Activated T-helper 9 cell treated with anti-CD3 and anti-CD28 coated beads, Interleukin-2, amount 50 U/mL, for 16 hours (primary cell): ENCODE results near the gene ZNF460.
"Not testable (repeated sequence)": the region's sequence is repeated elsewhere in the genome, so short reads cannot be mapped to it uniquely, and the experiment has no call there.

Source experiments
- DNase-seq: peaks from one replicate; pipeline ENCODE4 v3.0.0-alpha.2; 2020; ENCODE audit warnings: low read depth

The ZNF460 gene

GRCh38 chr19:57280165-57280961 lies at the start of gene ZNF460:
Gene ZNF460, plus strand, starts transcription at chr19:57280485. Its CDS starts 322 bp downstream, at chr19:57280807.
- peak; percentile 95 for DNase-seq

- no peak for DNase-seq
These were observed 48.6 kb upstream of the ZNF460 start for GRCh38 chr19:57231686-57232085.

GRCh38 chr19:57233207-57233606 lies 47.1 kb upstream of the ZNF460 start:
- DNase-seq = no peak

- DNase-seq = no peak
These were observed 40.3 kb upstream of the ZNF460 start for GRCh38 chr19:57239982-57240310.

GRCh38 chr19:57240311-57241090 lies 39.8 kb upstream of the ZNF460 start, which contains the start of gene ZNF805:
Gene ZNF805, plus strand, starts transcription at chr19:57240632. Its CDS starts 260 bp downstream, at chr19:57240892.
- DNase-seq = peak; percentile 94

- no peak for DNase-seq
These were observed 39.1 kb upstream of the ZNF460 start for GRCh38 chr19:57241176-57241575.

- no peak for DNase-seq
These were observed 37.5 kb upstream of the ZNF460 start for GRCh38 chr19:57242821-57243220.

- no peak for DNase-seq
These were observed 35.8 kb upstream of the ZNF460 start for GRCh38 chr19:57244513-57244912.

GRCh38 chr19:57245066-57245465 lies 35.2 kb upstream of the ZNF460 start:
- DNase-seq = no peak

GRCh38 chr19:57245959-57246358 lies 34.3 kb upstream of the ZNF460 start:
- DNase-seq = no peak

- DNase-seq = no peak
These were observed 31.6 kb upstream of the ZNF460 start for GRCh38 chr19:57248646-57249045.

- DNase-seq = no peak
These were observed 31.0 kb upstream of the ZNF460 start for GRCh38 chr19:57249329-57249728.

- DNase-seq = not testable (repeated sequence)
These were observed 26.5 kb upstream of the ZNF460 start for GRCh38 chr19:57253767-57254166.

- DNase-seq = no peak
These were observed 18.2 kb upstream of the ZNF460 start for GRCh38 chr19:57262044-57262443.

GRCh38 chr19:57263244-57263741 lies 17.0 kb upstream of the ZNF460 start:
- no peak for DNase-seq

GRCh38 chr19:57267291-57267690 lies 13.0 kb upstream of the ZNF460 start:
- no peak for DNase-seq

- no peak for DNase-seq
These were observed 10.6 kb upstream of the ZNF460 start for GRCh38 chr19:57269515-57270250.

- no peak for DNase-seq
These were observed 9.0 kb upstream of the ZNF460 start for GRCh38 chr19:57271280-57271679.

GRCh38 chr19:57273014-57273413 lies 7.3 kb upstream of the ZNF460 start:
- no peak for DNase-seq

GRCh38 chr19:57276430-57276829 lies 3.9 kb upstream of the ZNF460 start:
- DNase-seq = no peak

GRCh38 chr19:57278481-57278880 lies 1.8 kb upstream of the ZNF460 start:
- not testable (repeated sequence) for DNase-seq

GRCh38 chr19:57279418-57280164 lies 694 bp upstream of the ZNF460 start:
- DNase-seq = peak; percentile 72
